Retinal pigment epithelial cell (primary cell): ENCODE data around the gene MARCHF5.

Experiments
- DNase-seq: peaks from one replicate; pipeline ENCODE4 v3.0.0-alpha.2; 2010; ENCODE audit warnings: low read depth
- H3K4me3 ChIP-seq: 2 replicates; pipeline ENCODE4 v1.5.1; 2011; ENCODE audit warnings: mild to moderate bottlenecking, low read length, control low read depth, moderate library complexity
- TF ChIP-seq, protein P1 (sequence below): conservative IDR thresholded peaks from 2 replicates; pipeline ENCODE4 v1.5.1; 2011; ENCODE audit warnings: low read depth, low read length, control low read depth, inconsistent platforms

MARCHF5 gene

DNA sequence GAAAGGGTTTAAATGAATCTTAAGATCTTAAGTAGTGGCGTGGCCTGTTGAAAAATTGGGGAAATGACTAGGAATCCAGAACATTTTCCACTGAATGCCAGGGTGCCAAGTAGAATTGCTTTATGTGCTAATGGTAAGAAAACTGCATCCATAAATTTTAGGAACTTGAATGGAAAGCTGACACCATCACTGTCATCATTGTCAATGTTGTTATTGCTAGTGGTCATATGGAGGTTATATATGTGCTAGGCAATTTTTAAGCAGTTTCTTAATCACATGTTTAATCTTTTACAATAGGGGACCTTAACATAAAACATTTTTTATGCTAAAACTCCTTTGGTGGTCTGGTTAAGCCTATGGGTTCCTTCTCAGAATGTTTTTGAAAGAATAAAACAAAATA lies 13.1 kb downstream of the MARCHF5 start:
- no peak for DNase-seq
- TF ChIP-seq, protein P1, sequence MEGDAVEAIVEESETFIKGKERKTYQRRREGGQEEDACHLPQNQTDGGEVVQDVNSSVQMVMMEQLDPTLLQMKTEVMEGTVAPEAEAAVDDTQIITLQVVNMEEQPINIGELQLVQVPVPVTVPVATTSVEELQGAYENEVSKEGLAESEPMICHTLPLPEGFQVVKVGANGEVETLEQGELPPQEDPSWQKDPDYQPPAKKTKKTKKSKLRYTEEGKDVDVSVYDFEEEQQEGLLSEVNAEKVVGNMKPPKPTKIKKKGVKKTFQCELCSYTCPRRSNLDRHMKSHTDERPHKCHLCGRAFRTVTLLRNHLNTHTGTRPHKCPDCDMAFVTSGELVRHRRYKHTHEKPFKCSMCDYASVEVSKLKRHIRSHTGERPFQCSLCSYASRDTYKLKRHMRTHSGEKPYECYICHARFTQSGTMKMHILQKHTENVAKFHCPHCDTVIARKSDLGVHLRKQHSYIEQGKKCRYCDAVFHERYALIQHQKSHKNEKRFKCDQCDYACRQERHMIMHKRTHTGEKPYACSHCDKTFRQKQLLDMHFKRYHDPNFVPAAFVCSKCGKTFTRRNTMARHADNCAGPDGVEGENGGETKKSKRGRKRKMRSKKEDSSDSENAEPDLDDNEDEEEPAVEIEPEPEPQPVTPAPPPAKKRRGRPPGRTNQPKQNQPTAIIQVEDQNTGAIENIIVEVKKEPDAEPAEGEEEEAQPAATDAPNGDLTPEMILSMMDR: no peak
- H3K4me3 ChIP-seq: no peak overlapping the region

DNA sequence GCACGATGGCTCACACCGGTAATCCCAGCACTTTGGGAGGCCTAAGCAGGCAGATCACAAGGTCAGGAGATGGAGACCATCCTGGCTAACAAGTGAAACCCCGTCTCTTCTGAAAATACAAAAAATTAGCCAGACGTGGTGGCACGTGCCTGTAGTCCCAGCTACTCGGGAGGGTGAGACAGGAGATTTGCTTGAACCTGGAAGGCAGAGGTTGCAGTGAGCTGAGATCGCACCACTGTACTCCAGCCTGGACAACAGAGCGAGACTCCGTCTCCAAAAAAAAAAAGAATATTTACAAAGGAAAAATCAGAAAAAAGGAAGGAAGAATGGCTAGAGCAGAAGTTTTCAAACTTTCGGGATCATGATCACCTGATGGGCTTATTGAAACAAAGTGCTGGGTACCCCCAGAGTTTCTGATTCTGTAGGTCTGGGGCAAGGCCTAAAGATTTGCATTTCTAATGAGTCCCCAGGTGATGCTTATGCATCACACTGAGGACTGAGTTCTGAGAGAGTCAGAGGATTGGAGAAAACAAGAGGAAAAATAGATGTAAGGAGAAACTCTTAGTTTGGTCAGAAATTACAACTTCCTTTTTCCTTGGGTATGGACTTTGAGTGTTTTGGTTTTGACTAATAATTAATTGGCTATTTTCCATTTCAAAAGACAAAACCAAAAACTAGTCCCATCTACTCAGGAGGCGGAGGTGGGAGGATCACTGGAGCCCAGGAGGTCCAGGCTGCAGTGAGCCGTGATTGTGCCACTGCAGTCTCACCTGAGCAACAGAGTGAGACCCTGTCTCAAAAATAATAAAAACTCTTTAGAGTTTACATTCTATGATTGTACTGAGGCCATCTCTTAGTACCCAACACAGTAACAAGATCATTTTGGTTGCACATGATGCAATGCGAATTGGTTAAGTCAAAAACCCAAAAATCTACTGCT lies 14.4 kb downstream of the MARCHF5 start:
- no peak for DNase-seq
- H3K4me3 ChIP-seq: no peak overlapping the region
- TF ChIP-seq, protein P1: no peak

DNA sequence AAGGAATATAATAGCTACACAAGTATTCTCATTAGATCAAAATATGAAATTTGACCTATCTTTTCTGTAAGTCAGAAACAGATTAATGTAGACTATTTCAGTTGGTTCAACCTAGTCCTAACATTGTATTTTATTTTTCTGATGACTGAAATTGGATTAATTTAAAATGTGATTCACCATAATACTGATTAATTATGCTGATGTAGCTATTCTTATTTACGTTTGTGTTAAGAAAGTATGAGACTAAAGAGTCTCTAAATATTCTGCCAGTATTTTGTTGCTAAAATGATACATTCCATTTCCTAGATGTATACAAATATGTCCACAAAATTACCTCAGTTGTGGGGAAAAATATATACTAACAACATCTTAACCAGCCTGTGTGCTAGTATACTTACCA lies 18.3 kb downstream of the MARCHF5 start:
- no peak overlapping the region for H3K4me3 ChIP-seq
- DNase-seq: no peak
- TF ChIP-seq, protein P1: no peak

DNA sequence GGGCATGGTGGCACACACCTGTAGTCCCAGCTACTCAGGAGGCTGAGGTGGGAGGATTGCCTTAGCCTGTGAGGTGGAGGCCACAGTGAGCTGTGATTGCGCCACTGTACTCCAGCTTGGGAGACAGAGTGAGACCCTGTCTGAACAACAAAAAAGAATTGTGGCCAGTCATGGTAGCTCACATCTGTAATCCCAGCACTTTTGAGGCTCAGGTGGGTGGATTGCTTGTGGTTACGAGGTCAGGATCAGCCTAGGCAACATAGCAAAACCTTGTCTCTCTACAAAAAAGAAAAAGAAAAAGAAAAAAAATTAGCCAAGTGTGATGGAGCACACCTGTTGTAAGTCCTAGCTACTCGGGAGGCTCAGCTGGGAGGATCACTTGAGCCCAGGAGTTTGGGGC lies 22.8 kb downstream of the MARCHF5 start:
- TF ChIP-seq, protein P1: no peak
- no peak for DNase-seq
- H3K4me3 ChIP-seq: no peak overlapping the region

DNA sequence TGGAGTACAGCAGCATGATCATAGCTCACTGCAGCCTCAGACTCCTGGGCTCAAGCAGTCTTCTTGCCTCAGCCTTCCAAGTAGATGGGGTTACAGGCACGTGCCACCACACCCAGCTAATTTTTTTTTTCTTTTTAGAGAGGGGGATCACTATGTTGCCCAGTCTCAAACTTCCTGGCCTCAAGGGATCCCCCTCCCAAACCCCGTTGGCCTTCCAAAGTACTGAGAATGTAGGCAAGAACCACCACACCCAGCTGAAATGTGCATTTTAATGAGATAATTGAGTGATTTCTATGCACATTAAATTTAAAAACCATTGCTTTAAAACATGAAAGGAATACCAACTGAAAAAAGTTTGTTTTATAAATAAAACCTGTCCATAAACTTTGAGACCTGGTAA lies 25.6 kb downstream of the MARCHF5 start:
- no peak overlapping the region for H3K4me3 ChIP-seq
- no peak for DNase-seq
- TF ChIP-seq, protein P1: no peak

DNA sequence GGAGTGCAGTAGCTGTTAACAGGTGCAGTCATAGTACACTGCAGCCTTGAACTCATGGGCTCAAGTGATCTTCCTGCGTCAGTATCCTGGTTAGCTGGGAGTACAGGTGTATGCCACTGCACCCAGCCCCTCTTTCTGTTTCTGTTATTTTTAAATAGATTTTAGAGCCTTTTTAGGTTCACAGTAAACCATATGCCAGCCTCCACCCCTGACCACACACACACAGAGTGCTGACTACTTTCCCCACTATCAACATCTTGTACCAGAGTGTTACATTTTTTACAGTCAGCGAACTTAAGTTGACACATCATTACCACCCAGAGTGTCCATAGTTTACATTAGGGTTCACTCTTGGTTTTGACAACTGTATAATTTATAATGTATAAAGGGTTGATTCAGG lies 32.1 kb downstream of the MARCHF5 start:
- no peak for DNase-seq
- TF ChIP-seq, protein P1: no peak
- H3K4me3 ChIP-seq: no peak overlapping the region
